Measurements from ENCODE around the gene MRPL34. TPM values are rescaled to one million over a fixed set of nuclear protein-coding genes. Genes with fewer than 3 reads are reported as not detected.

MRPL34 gene
- total and polyA plus RNA-seq, 9 of the 15 experiments (the other 6 are each of a cell fraction or from before 2014, with no cell fraction given): 11.5 to 256 (median 72.5) TPM

- peak; percentile 32; the same call in 1 of the 2 replicates for TF ChIP-seq ARID4B (CRISPR knock-in tag; IDR thresholded peaks at IDR 0.05)
- peak; percentile 27 for TF ChIP-seq TAF1 (IDR thresholded peaks at IDR 0.05; ENCODE audit: control insufficient read depth, extremely low read depth, insufficient read depth, low read length, severe bottlenecking)
- TF ChIP-seq PRDM10 (IDR thresholded peaks at IDR 0.05; ENCODE audit: partially characterized antibody): no peak
- TF ChIP-seq SNRNP70 (optimal IDR thresholded peaks at IDR 0.05; ENCODE audit: low read depth, low read length): no peak
- no peak for TF ChIP-seq KLF6 (CRISPR knock-in tag; IDR thresholded peaks at IDR 0.05; ENCODE audit: borderline replicate concordance)
- no peak for TF ChIP-seq SREBF1 (IDR thresholded peaks at IDR 0.05; ENCODE audit: borderline replicate concordance, low read depth, low read length)
- no peak for TF ChIP-seq HNRNPK (IDR thresholded peaks at IDR 0.05; ENCODE audit: low read depth, low read length, poor library complexity, severe bottlenecking)
- no peak for TF ChIP-seq MECOM (CRISPR knock-in tag; IDR thresholded peaks at IDR 0.05)
- peak in 1 of 2 experiments; percentile 10; a peak in 1 of 4 replicates for TF ChIP-seq SRF (CRISPR knock-in tag; IDR thresholded peaks at IDR 0.05)
- no peak for TF ChIP-seq ZNF239 (CRISPR knock-in tag; IDR thresholded peaks at IDR 0.05)
- TF ChIP-seq SAFB (IDR thresholded peaks at IDR 0.05; ENCODE audit: borderline replicate concordance, low read depth, low read length): no peak
- no peak for TF ChIP-seq NR2C2 (CRISPR knock-in tag; IDR thresholded peaks at IDR 0.05)
- no peak for TF ChIP-seq NR2C2 (tag; IDR thresholded peaks at IDR 0.05)
- peak in 1 of 2 experiments; percentile 40 for TF ChIP-seq E2F6 (IDR thresholded peaks at IDR 0.05; ENCODE audit: borderline replicate concordance in 1 of 2, extremely low read depth in 1 of 2, insufficient read depth in 1 of 2, insufficient read length in 1 of 2, low read depth in 1 of 2, low read length in 1 of 2, poor library complexity in 1 of 2, severe bottlenecking in 1 of 2)
Observed at GRCh38 chr19:17292301-17293074, 13.2 kb upstream of the MRPL34 start (continued).

Data from K562 (cell line).